COLO668 (cell line): Measurements from ENCODE around the gene TEX2.

Source experiments
- DNase-seq: peaks from one replicate; lab custom pipeline; 2025; ENCODE audit not compliant: unreplicated experiment; lab: John Stamatoyannopoulos, UW

Gene TEX2

DNA sequence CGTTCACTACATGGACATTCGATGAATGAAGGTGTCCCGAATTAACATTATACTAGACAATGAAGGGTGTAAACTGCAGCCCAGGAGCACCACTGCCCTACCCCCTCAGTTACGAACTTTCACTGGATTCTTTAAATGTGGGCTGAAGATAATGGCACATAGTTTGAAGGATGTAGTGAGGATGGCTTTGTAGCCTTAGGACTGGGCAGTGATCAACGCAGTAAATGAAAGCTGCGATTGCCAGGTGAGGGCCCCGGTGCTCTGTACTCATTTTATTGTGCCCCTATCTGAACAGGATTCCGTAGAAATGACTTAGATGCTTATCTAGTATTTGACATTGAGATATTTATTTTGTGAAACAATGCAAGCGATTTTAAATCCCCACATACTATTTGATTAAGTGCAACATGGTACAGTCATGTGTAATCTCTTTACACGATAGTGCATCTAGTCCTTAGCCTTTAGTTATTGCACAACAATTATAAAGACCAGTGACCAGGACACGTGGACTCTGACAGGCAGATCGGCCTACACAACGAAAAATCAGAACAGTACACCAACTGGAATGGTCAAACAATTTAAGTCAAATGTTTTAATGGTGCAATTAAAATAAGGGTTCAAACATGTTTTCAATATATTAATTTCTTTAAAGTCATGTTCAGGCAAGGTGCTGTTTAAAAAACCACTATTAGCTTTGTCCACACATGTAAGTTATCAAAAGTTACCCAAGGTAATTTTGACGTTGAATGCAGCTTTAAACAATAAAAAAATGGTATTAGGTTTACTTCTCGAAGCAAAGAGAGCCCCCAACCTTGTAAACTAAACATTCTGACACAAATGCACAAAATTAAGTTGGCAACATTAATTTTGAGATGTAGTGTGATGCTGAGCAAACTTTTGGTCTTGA is 115.7 kb downstream of the TEX2 start:
- no peak for DNase-seq

DNA sequence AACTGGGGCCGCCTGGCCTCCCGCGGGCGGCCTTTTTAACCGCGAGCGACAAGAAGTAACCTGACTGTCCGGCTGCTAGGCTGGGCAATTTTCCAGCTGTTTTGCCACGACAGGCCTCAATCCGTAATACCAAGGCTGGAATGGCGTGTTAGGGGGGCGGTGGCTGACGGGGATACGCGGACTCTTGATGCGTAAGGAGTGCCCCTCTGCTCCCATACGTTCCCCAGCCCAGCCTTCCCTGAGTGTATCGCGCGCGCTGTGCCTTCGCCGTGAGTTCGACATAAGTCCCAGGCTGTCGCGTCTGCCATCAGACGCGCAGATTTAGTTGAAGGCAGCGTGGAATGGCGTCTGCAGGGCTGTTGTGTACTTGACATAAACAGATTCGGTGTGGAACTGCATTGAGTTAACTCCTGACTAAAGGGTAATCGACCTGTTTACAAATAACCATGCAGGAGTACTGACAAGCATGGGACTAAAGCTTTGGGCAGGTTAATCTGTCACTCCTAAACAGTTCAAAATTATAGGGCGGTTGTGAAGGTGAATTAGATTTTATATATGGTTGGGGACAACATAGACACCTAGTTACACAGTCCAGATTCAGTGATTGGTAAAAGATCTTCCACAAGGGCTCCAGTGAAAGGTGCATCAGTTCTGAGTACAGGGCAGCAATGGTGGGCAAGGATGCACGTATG is 116.5 kb downstream of the TEX2 start:
- DNase-seq: peak; percentile 41

DNA sequence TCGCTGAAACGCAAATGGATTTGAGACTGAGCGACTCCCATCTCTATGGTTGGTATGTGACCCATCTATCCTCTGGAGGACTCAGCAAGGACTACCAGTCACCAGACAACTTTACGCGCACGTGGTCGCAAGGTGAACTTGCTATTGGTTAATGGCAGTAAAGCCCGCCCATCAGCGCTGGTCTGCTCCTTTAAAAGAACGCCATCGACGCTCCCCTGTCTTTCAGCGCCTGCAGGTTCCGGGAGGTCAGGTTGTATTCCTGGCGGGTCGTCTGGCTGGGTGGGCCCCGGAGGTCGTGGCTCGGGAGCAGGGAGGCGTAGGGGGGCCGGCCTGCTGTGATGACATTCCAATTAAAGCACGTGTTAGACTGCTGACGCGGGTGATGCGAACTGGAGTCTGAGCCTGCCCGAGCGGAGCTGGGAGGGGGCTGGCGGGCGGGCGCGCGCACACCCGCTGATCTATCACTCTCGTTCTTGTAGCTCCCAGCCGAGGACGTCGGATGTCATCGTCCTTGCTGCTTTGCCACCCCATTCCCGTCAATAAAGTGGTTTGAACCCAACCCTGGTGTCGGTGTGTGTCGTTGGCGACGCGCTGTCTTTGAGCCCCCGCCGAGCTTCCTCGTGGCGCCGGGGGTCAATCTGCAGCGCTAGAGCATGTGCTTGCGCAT is 117.2 kb downstream of the TEX2 start:
- DNase-seq: peak; percentile 89

DNA sequence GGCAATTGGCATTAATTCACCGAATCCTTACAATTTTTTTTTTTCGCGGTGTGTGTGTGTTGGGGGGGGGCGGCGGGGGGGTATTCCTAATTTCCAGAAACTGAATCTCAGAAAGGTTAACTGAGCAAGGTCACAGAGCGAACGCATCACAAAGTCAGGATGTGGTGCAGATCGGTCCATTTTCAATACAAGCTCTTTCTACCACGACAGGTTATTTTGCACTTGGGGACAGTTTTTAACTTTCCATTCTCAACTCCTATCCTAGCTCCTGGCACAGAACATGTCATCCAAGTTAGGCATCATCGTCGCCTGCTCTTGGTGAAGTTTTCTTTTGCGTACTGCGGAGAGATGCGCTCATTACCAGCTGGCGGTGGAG is 117.7 kb downstream of the TEX2 start:
- DNase-seq: no peak

DNA sequence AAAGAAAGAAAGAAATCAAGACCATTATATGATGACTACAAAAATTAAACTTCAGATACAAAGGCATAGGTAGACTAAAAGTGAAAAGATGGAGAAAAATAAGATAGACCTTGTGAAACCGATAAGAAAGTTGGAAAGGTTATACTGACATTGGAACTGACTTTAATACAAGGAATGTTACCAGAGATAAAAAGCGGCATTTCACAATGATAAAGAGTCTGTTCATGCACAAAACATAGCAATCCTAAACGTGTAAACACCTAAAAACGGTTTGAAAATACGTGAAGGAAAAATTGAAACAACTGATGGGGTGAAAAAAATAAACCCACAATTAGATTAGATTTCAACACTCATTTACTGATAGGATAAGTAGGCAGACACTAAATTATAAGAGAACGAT is 123.5 kb downstream of the TEX2 start:
- DNase-seq: no peak

DNA sequence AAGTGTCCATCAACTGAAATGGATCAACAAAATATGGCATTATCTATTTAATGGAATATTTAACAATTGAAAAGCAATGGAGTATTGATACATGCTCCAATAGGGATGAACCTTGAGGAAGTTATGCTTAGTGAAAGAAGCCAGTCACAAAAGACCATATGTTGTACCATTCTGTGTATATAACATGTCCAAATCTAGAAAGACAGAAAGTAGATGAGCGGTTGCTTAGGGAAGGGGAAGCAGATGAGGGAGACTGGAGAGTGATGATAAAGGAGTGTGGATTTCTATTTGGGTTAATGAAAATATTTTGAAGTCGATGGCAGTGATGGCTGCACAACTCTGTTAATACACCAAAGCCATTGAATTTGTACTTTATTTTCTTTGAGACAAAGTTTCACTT is 124.6 kb downstream of the TEX2 start:
- no peak for DNase-seq

GRCh38 chr17:64135000-64135399 is 128.1 kb downstream of the TEX2 start:
- no peak for DNase-seq

DNA sequence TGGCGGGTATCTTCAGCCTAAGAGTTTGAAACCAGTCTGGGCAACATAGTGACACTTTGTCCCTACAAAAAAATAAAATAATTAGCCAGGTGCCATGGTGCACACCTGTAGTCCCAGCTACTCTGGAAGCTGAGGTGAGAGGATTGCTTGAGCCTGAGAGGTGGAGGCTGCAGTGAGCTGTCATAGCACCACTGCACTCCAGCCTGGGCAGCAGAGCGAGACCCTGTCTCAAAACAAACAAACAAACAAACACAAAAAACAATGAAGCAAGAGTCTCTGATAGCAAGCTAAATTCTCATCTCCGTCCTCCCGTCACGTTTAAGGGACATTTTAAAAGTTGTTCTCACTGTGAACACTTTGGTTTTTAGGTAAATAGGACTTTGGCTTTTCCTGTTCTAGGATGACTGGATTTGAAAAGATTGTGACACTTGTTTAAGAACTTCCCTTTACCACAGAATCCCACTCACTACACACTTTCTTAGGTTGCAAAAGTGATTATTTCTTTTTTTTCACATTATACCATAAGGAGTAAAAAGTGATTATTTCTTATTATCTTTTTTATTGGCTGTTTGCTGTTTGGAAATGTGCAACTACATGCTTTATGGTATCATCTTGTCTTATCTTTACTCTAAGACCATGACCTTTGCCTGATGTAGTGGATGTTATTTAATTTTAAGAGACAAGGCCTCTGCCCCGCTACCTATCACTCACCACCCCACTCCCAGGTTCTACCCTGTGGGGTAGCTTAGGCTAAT is 128.7 kb downstream of the TEX2 start:
- DNase-seq: no peak

GRCh38 chr17:64133546-64134215 is 129.4 kb downstream of the TEX2 start:
- DNase-seq: peak; percentile 7

GRCh38 chr17:64131606-64132270 is 131.3 kb downstream of the TEX2 start:
- DNase-seq: no peak

DNA sequence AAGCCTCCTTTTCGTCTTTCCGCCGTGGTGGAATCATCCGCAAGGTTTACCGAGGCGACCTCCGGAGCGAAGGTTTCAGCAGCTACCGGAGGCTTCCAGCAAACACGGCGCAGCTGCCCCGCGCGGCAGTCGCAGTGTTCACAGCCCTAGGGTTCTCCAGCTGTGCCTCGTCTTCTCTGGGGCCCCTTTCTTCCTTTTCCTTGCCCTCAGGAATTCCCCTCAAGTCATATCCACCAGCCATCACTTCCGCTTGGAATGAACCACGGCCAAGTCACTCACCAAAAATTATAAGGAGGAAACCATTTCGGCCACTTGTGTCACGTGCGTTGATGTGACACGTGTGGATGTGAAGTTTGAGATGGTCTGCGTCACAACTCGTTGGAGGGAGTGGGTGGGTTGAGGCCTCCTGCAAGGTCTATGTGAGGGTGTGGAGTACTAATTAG is 132.5 kb downstream of the TEX2 start:
- no peak for DNase-seq

DNA sequence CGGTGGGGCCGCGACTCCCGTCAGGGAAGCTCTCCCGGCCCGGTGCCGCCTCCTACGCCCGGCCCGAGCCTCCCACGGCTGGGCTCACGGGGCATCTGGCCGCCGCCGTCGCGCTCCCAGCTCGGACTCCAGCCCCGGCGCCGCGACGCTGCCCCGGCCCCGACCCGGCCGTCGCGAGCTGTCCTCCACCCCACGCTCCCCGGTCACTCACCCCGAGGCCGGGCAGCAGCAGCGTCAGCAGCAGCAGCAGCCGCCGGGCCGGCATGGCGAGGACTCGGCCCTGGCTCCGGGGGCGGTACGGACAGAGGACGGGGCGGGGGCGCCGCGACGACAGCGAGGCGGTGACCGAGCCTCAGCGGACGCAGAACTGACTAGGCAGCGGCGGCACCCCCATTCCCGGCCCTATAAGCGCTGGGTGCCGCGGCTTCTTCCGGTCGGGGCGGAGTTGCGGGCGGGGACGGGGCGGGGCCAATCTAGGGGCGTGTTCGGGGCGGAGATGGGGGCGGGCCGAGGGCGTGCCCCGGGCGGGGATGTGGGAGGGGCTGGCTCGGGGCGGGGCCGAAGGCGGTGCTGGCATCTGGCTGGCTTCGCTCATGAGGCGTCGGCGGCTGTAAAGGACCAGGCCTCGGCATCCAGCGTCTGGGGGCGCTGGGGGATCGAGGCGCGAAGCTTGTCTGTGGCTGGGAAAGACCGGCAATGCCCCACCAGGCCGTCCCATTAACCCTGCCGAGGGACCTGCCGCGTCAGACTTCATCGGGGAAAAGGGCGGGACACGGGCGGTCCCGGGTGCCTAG is 133.1 kb downstream of the TEX2 start, which contains the start of gene ERN1:
ERN1 (minus strand) TSS at position 380 of the 794 bp plus-strand sequence; CDS start at position 265, 115 bp downstream.
- DNase-seq: peak; percentile 82

DNA sequence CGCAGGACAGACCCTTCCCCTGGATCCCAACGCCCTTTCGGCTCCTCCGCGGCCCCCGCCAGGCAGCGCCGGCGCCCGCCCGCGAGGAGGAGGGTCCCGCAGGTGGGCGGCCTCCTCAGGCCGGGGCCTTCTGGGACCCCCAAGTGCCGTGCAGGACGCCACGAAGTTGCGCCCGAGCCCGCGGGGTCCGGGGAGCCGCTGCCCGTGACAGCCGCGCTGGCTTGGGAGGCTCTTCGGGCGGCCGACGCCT is 133.6 kb downstream of the TEX2 start:
- no peak for DNase-seq

DNA sequence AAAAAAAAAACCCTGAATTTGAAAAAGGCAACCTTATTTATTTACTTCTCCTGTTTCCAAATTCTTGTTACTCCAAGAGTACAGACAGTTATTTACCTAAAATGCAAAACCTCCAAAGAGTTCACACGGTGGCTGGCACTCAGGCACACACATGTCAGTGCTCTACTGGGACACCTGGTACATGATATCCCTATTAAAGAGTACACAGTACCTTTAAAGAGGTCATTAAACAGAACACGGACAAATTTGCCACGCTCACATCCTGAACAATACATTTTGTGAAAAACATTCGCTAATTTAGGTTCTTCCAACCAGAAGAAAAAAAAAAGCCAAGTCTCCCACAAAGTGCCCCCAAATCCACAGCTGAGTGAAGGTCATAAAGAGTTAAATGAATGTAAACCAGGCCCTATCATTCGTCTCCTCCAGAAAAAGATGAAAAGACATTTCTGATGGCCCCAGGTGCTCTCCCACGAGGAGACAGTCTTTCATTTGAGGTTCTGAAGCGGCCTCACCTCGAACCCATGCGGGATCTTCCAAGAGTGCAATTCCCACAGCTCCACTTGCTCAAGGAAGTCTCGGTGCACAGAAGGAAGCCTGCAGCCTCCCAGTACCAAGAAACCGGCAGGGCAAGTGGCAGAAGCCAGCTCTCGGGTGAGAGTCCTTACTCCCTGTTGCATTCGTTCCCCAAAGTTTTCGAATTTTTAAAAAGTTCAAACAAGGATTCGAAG is 134.1 kb downstream of the TEX2 start:
- DNase-seq: peak; percentile 3

GRCh38 chr17:64126918-64127317 is 136.1 kb downstream of the TEX2 start:
- no peak for DNase-seq

GRCh38 chr17:64125937-64126336 is 137.1 kb downstream of the TEX2 start:
- no peak for DNase-seq

- DNase-seq: no peak
These were observed 138.5 kb downstream of the TEX2 start for GRCh38 chr17:64124609-64125008.

DNA sequence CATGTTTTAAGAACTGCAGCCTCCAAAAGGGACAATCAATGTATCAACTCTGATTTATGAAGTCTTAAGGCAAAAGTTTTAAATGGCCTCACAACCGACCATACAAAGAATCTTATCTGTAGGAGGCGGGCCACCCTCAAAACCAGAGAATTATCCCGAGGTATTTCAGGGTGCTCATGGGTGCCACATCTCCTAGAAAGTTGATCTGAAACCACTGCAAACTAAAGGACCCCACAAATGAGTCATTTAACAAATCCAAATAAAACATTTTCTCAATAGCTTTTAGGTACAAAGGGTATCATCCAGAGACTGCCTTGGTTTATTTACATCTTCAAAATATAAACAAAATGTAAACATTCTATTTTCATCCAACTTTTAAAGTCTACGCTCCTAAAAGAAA is 139.9 kb downstream of the TEX2 start:
- no peak for DNase-seq
